Measurements from ENCODE around the gene SALL4.
A peak's percentile ranks its signal among the peaks of the same experiment; 100 is the strongest.
"Not testable (repeated sequence)": the region's sequence is repeated elsewhere in the genome, so short reads cannot be mapped to it uniquely, and the experiment has no call there.

Gene SALL4

GRCh38 chr20:51792960-51793359 is 9.4 kb downstream of the SALL4 start:
- H3K9me3 Mint-ChIP-seq = no peaks in the 10 kb centered on the region
- no peaks in the 10 kb centered on the region for H3K36me3 Mint-ChIP-seq (ENCODE audit: low read depth)
- no peaks in the 10 kb centered on the region for H3K4me1 Mint-ChIP-seq (ENCODE audit: low read depth)
- no peak overlapping the region for H3K4me3 Mint-ChIP-seq
- H3K27ac Mint-ChIP-seq = no peak overlapping the region
- H3K27me3 Mint-ChIP-seq (ENCODE audit: low read depth) = peaks cover 12% of the 10 kb centered on the region

DNA sequence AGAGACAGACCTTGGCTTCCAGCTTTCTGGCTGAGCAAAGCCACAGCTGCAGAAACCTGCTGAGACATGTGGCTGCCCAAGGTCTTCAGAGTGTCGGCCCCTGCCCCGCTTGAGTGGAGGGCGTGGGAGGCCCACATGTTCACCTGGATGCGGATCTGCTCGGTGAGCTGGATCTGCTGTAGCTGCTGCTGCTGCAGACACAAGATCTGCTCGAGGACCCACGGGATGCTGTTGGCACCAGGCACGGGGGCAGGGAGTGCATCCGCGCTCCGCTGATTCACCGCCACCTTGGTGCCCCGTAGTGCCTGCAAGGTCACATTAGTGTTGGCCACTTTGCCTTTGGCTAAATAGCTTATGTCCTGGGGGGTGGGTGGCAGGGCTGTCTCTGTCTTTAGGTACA is 10.7 kb downstream of the SALL4 start:
- Mint-ChIP-seq H3K27me3 (ENCODE audit: low read depth) (peaks cover 3% of the 10 kb centered on the region), H3K36me3 (ENCODE audit: low read depth) (no peaks in the 10 kb centered on the region), H3K9me3 (no peaks in the 10 kb centered on the region), H3K4me3 (no peak overlapping the region), H3K27ac (no peak overlapping the region), H3K4me1 (ENCODE audit: low read depth) (no peaks in the 10 kb centered on the region)

- no peak overlapping the region for H3K4me3 Mint-ChIP-seq
- no peaks in the 10 kb centered on the region for H3K9me3 Mint-ChIP-seq
- H3K27me3 Mint-ChIP-seq (ENCODE audit: low read depth) = no peaks in the 10 kb centered on the region
- H3K27ac Mint-ChIP-seq = no peak overlapping the region
- H3K36me3 Mint-ChIP-seq (ENCODE audit: low read depth) = no peaks in the 10 kb centered on the region
- H3K4me1 Mint-ChIP-seq (ENCODE audit: low read depth) = no peaks in the 10 kb centered on the region
These were observed 12.1 kb downstream of the SALL4 start for GRCh38 chr20:51790256-51790655.

GRCh38 chr20:51789434-51789833 is 12.9 kb downstream of the SALL4 start:
- no peaks in the 10 kb centered on the region for H3K36me3 Mint-ChIP-seq (ENCODE audit: low read depth)
- H3K4me3 Mint-ChIP-seq = no peak overlapping the region
- no peaks in the 10 kb centered on the region for H3K27me3 Mint-ChIP-seq (ENCODE audit: low read depth)
- no peaks in the 10 kb centered on the region for H3K4me1 Mint-ChIP-seq (ENCODE audit: low read depth)
- H3K9me3 Mint-ChIP-seq = no peaks in the 10 kb centered on the region
- no peak overlapping the region for H3K27ac Mint-ChIP-seq

GRCh38 chr20:51788822-51789221 is 13.5 kb downstream of the SALL4 start:
- H3K4me3 Mint-ChIP-seq = no peak overlapping the region
- H3K27ac Mint-ChIP-seq = no peak overlapping the region
- no peaks in the 10 kb centered on the region for H3K27me3 Mint-ChIP-seq (ENCODE audit: low read depth)
- H3K9me3 Mint-ChIP-seq = no peaks in the 10 kb centered on the region
- H3K4me1 Mint-ChIP-seq (ENCODE audit: low read depth) = no peaks in the 10 kb centered on the region
- H3K36me3 Mint-ChIP-seq (ENCODE audit: low read depth) = no peaks in the 10 kb centered on the region

- H3K27ac Mint-ChIP-seq = no peak overlapping the region
These were observed 18.0 kb downstream of the SALL4 start for GRCh38 chr20:51784299-51784698.

DNA sequence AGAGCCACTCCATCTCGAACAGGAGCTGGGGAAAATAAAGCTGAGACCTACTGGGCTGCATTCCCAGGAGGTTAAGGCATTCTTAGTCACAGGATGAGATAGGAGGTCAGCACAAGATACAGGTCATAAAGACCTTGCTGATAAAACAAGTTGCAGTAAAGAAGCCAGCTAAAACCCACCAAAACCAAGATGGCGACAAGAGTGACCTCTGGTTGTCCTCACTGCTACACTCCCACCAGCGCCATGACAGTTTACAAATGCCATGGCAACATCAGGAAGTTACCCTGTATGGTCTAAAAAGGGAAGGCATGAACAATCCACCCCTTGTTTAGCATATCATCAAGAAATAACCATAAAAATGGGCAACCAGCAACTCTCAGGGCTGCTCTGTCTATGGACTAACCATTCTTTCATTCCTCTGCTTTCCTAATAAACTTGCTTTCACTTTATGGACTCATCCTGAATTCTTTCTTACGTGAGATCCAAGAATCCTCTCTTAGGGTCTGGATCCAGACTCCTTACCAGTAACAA is 24.0 kb downstream of the SALL4 start:
- H3K36me3 Mint-ChIP-seq (ENCODE audit: low read depth); H3K4me1 Mint-ChIP-seq (ENCODE audit: low read depth); H3K4me3 Mint-ChIP-seq; H3K27ac Mint-ChIP-seq; H3K9me3 Mint-ChIP-seq: not testable (repeated sequence)
- H3K27me3 Mint-ChIP-seq (ENCODE audit: low read depth) = peaks cover 10% of the 10 kb centered on the region

More at GRCh38 chr20:51784299-51784698, 18.0 kb downstream of the SALL4 start:
- Mint-ChIP-seq H3K9me3 (no peaks in the 10 kb centered on the region), H3K27me3 (ENCODE audit: low read depth) (peaks cover 6% of the 10 kb centered on the region), H3K4me1 (ENCODE audit: low read depth) (no peaks in the 10 kb centered on the region), H3K4me3 (no peak overlapping the region), H3K36me3 (ENCODE audit: low read depth) (no peaks in the 10 kb centered on the region)

- Mint-ChIP-seq H3K9me3 (peaks cover 5% of the 10 kb centered on the region), H3K27me3 (ENCODE audit: low read depth) (peaks cover 5% of the 10 kb centered on the region), H3K27ac (no peak overlapping the region), H3K4me3 (no peak overlapping the region), H3K36me3 (ENCODE audit: low read depth) (no peaks in the 10 kb centered on the region), H3K4me1 (ENCODE audit: low read depth) (no peaks in the 10 kb centered on the region)
These were observed 27.1 kb downstream of the SALL4 start for GRCh38 chr20:51775241-51775640.

GRCh38 chr20:51772236-51772635 is 30.1 kb downstream of the SALL4 start:
- Mint-ChIP-seq H3K9me3 (no peaks in the 10 kb centered on the region), H3K4me3 (no peak overlapping the region), H3K27me3 (ENCODE audit: low read depth) (peaks cover 19% of the 10 kb centered on the region), H3K4me1 (ENCODE audit: low read depth) (peaks cover 7% of the 10 kb centered on the region), H3K27ac (no peak overlapping the region), H3K36me3 (ENCODE audit: low read depth) (peaks cover 4% of the 10 kb centered on the region)

DNA sequence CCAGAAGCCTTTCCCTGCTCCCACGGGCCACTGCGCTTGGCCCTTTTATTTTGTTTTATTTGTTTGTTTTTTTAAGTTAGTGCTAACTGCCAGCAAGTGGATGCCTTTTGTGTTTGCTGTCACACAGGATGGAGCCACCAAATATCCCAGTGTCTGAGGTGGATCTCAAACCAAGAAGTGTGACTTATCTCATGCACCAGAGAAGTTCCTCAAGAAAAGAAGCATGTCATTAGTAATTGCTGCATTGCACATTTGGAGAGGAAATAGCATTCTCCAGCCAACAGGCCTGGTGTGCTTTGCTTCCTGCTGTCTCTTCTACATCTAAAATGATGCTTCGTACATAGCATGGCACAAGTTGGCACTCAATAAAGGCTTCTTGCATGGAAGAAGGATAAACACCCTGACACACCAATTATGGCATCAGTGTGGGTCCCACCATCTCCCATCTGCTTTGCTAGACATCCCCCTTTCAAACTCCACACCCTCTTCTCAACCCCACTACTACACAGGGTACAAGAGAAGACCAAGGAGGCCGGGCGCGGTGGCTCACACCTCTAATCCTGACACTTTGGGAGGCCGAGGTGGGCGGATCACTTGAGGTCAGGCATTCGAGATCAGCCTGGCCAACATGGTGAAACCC is 32.2 kb downstream of the SALL4 start:
- H3K4me1 Mint-ChIP-seq (ENCODE audit: low read depth) = peaks cover 7% of the 10 kb centered on the region
- H3K27me3 Mint-ChIP-seq (ENCODE audit: low read depth) = peaks cover 30% of the 10 kb centered on the region
- H3K9me3 Mint-ChIP-seq = no peaks in the 10 kb centered on the region
- H3K36me3 Mint-ChIP-seq (ENCODE audit: low read depth) = peaks cover 4% of the 10 kb centered on the region
- no peak overlapping the region for H3K4me3 Mint-ChIP-seq
- peak overlapping the region; percentile 18 for H3K27ac Mint-ChIP-seq

DNA sequence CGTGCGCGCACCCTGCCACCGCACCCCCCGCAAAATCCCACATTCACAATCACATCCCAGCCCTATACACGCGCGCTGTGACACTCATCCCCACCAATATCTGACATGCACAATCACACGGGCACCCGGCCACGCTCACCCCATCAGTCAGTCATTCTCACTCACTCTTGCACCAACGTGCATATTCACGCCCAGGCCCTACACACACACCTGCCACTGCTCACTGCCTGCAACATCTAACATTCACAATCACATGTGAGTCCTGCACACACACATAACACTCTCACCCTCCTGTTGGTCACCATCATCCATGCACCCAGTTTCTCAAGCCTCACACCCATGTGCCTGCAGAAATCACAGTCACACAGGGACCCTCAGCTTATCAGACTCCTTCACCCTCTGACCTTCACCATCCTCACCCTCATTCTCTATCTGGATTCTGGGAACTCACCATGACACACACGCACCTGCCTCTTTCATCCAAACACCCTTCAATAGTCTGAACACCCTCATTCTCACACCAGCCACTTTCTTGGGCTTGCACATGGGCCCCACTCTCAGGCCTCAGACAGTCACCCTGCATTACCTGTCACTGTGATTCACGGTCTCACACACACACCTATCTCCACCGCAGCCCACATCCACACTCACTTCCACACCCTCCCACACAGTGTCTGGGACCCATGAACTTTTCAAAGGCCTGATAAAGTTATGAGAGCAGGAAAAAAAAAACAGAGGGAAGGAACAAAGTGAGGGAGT is 33.4 kb downstream of the SALL4 start:
- Mint-ChIP-seq H3K36me3 (ENCODE audit: low read depth) (peaks cover 4% of the 10 kb centered on the region), H3K9me3 (no peaks in the 10 kb centered on the region), H3K27ac (peak overlapping the region; percentile 1), H3K27me3 (ENCODE audit: low read depth) (peaks cover 32% of the 10 kb centered on the region), H3K4me3 (peak overlapping the region; percentile 69), H3K4me1 (ENCODE audit: low read depth) (peaks cover 7% of the 10 kb centered on the region)

DNA sequence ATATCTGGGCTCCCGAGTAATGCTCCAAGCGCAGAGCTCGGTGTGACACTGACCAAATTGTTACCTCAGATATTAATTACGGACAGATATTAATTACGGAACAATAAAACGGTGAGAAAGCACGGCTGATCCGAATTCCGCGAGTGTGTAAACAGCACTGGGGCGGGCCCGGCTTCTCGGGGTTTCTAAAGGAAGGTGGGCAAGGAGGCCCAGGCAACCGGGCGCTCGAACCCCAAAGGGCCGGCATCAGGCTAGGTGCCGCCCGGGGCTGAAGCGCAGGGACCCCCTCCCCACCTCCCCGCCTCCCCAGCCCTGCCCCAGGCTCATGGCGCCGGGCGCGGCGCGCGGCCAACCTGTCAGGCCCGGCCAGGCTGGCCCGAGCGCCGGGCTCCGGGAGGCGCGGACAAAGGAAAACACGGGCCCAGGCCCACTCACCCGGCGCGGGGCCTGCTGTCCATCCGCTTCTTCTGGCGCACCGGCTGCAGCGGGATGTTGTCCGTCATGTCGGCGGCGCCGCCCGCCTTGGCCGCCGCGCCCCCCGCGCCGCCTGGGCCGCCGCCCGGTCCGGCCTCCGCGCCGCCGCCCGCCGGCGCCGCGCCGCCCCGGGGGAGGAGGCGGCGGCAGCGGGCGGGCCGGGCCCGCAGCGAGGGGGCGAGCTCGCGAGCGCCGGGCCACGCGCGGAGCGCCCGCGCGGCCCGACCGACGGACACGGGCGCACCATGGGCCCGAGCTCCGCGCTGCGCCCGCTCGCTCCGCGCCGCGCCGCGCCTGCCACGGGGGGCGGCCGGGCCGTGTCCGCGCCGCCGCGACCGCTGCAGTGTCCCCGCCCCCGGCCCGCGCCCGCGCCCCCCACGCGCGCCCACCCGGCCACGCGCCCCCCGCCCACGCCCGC is 34.2 kb downstream of the SALL4 start, which contains the start of gene ATP9A:
Gene ATP9A (minus strand): TSS at position 524 of the 892 bp plus-strand sequence. CDS start 21 bp downstream, at position 503.
- H3K27me3 Mint-ChIP-seq (ENCODE audit: low read depth) = peaks cover 32% of the 10 kb centered on the region
- peak within 1 kb of the TSS; percentile 1 for H3K27ac Mint-ChIP-seq
- H3K36me3 Mint-ChIP-seq (ENCODE audit: low read depth) = peaks cover 4% of the 10 kb centered on the region
- H3K4me1 Mint-ChIP-seq (ENCODE audit: low read depth) = peaks cover 7% of the 10 kb centered on the region
- no peaks in the 10 kb centered on the region for H3K9me3 Mint-ChIP-seq
- peak within 1 kb of the TSS; percentile 69 for H3K4me3 Mint-ChIP-seq

DNA sequence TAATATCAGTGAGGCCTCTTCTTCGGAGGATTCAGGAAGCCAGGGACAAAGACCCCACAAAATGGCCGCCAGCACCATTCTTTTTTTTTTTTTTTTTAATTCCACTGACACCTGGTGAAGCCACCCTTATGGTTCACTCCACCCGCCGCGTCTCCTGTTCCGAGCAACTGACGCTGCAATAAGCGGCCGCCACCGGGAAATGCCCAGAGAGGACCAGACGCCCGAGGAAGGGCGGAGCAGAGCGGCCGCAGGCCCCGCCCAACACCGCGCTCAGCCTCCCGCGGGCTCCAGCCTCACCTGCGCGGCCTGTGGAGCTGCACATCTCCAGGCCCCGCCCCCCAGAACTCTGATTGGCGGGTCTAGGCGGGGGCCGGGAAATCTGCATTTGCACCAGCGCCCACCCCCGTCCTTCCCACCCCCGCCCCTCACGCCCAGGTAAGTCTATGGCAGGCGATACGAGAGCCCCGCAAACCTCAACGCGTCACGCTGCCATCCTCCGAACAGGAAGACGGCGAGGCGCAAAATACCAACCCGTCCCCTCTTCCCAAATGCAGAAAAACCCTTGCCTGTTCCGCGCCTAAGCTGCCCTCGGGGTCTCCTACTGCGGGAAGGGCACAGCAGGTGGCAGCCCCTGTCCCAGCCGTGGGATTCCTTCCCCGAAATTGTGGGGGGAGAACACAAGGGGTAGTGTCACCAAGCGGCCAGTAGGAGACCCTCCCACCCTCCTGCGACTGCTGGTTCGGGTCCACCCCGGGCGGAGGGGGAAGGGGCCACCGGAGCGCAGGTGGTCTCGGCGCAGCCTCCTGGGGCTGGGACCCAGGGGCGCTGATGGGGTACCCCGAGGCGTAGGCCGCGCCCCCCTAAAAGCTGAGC is 35.1 kb downstream of the SALL4 start:
- Mint-ChIP-seq H3K27me3 (ENCODE audit: low read depth) (peaks cover 32% of the 10 kb centered on the region), H3K4me3 (peak overlapping the region; percentile 55), H3K27ac (no peak overlapping the region), H3K36me3 (ENCODE audit: low read depth) (peaks cover 4% of the 10 kb centered on the region), H3K4me1 (ENCODE audit: low read depth) (peaks cover 7% of the 10 kb centered on the region), H3K9me3 (no peaks in the 10 kb centered on the region)

DNA sequence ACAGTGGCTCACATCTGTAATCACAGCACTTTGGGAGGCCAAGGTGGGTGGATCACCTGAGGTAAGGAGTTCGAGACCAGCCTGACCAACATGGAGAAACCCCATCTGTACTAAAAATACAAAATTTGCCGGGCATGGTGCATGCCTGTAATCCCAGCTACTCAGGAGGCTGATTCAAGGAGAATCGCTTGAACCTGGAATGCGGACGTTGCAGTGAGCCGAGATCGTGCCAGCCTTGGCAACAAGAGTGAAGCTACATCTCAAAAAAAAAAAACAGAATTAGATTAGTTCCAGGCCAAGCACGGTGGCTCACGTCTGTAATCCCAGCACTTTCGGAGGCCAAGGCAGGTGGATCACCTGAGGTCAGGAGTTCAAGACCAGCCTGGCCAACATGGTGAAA is 36.9 kb downstream of the SALL4 start:
- H3K4me3 Mint-ChIP-seq, H3K27ac Mint-ChIP-seq: not testable (repeated sequence)
- peaks cover 32% of the 10 kb centered on the region for H3K27me3 Mint-ChIP-seq (ENCODE audit: low read depth)

More for the DNA sequence above, 36.9 kb downstream of the SALL4 start:
- not testable (repeated sequence) for H3K36me3 Mint-ChIP-seq (ENCODE audit: low read depth); H3K9me3 Mint-ChIP-seq; H3K4me1 Mint-ChIP-seq (ENCODE audit: low read depth)
